ENCODE results near the gene ZNF747.
"Not testable (repeated sequence)": the region's sequence is repeated elsewhere in the genome, so short reads cannot be mapped to it uniquely, and the experiment has no call there.

The ZNF747 gene

GRCh38 chr16:30532285-30533145 is 2.1 kb downstream of the ZNF747 start:
- DNase-seq: no peak

- no peak for DNase-seq
Measured at GRCh38 chr16:30530163-30531037, 4.3 kb downstream of the ZNF747 start.

- DNase-seq: no peak
Measured at GRCh38 chr16:30528799-30529457, 5.7 kb downstream of the ZNF747 start.

- no peak for DNase-seq
Measured at GRCh38 chr16:30527635-30528178, 7.0 kb downstream of the ZNF747 start.

- DNase-seq: peak; percentile 97
Measured at GRCh38 chr16:30526823-30527634, 7.6 kb downstream of the ZNF747 start.

GRCh38 chr16:30526137-30526822 is 8.4 kb downstream of the ZNF747 start, which contains the start of gene ZNF768:
Gene ZNF768, minus strand, starts transcription at chr16:30526566. Its CDS starts 153 bp downstream, at chr16:30526413.
- DNase-seq: no peak

GRCh38 chr16:30525844-30526136 is 8.9 kb downstream of the ZNF747 start:
- DNase-seq: no peak

- DNase-seq: no peak
Measured at GRCh38 chr16:30524575-30525568, 9.8 kb downstream of the ZNF747 start.

GRCh38 chr16:30523768-30524574 is 10.7 kb downstream of the ZNF747 start:
- DNase-seq: no peak

GRCh38 chr16:30522702-30523463 is 11.8 kb downstream of the ZNF747 start:
- DNase-seq: not testable (repeated sequence)

GRCh38 chr16:30521873-30522641 is 12.6 kb downstream of the ZNF747 start:
- DNase-seq: no peak

GRCh38 chr16:30521476-30521872 is 13.2 kb downstream of the ZNF747 start:
- no peak for DNase-seq

GRCh38 chr16:30519120-30520049 is 15.3 kb downstream of the ZNF747 start:
- DNase-seq: no peak

GRCh38 chr16:30518552-30518951 is 16.1 kb downstream of the ZNF747 start:
- no peak for DNase-seq

- DNase-seq: no peak
Measured at GRCh38 chr16:30515275-30515674, 19.4 kb downstream of the ZNF747 start.

GRCh38 chr16:30511509-30511908 is 23.1 kb downstream of the ZNF747 start:
- no peak for DNase-seq

Data from SHP77 treated with DMSO at 0.1 percent for 48 hours (cell line).